Uterus (tissue), 2 donors: ENCODE data around the gene SYNGR1.

Source experiments
- POLR2A ChIP-seq, 2 donors: fragments of 450-650 bp; IDR thresholded peaks; one replicate each; pipeline ENCODE4 v1.6.1; 2016; ENCODE audit warnings: antibody characterized with exemption in 2 of 2, mild to moderate bottlenecking in 1 of 2, moderate library complexity in 1 of 2
- TF ChIP-seq, protein P1 (sequence below), 4 experiments: fragments of 200-600 bp in 2 of 4; fragments of 450-650 bp in 2 of 4; sonication (generic) in 2 of 4; IDR thresholded peaks; one replicate each; pipeline ENCODE4 v1.5.1; 2016 to 2019; ENCODE audit warnings: antibody characterized with exemption in 4 of 4, mild to moderate bottlenecking in 2 of 4, moderate library complexity in 1 of 4

DNA sequence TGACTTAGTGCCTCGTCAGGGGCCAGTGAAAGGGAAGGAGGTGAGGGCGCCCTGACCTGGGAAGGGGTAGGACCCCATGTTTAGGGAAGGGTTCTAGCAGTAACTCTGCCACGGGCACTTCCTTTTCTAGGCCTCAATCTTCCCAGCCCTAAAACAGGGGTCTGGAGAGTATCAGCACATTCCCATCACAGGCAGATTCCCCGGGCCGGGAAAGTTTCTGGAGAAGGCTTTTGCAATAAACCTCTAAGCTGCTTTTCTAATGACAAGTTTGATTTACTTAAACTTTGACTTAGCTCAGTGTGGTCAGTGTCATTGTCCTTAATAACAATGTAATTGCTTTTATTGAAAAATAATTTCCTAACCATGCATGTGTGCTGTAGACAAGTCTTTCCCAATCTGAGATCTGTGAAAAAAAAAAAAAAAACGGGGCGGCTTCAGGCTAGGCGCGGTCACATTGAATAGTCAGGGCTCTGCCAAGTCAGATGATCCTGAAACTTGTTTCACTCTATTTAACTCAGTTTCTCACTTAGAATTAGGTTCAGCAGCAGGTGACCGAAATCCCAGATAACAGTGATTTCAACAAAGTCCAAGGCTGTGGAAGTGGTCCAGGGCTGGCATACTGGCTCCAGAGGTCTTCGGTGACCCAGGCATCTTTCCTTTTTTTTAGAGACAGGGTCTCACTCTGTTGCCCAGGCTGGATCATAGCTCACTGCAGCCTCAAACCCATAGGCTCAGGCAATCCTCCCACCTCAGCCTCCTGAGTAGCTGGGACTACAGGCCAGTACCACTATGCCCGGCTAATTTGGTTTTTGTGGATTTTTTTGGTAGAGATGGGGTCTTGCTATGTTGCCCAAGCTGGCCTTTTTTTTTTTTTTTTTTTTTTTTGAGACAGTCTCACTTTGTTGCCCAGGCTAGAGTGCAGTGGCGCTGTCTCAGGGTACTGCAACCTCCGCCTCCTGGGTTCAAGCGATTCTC is 30.3 kb downstream of the SYNGR1 start:
- no peak for TF ChIP-seq POLR2A (IDR thresholded peaks at IDR 0.05)
- TF ChIP-seq, protein P1, sequence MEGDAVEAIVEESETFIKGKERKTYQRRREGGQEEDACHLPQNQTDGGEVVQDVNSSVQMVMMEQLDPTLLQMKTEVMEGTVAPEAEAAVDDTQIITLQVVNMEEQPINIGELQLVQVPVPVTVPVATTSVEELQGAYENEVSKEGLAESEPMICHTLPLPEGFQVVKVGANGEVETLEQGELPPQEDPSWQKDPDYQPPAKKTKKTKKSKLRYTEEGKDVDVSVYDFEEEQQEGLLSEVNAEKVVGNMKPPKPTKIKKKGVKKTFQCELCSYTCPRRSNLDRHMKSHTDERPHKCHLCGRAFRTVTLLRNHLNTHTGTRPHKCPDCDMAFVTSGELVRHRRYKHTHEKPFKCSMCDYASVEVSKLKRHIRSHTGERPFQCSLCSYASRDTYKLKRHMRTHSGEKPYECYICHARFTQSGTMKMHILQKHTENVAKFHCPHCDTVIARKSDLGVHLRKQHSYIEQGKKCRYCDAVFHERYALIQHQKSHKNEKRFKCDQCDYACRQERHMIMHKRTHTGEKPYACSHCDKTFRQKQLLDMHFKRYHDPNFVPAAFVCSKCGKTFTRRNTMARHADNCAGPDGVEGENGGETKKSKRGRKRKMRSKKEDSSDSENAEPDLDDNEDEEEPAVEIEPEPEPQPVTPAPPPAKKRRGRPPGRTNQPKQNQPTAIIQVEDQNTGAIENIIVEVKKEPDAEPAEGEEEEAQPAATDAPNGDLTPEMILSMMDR (IDR thresholded peaks at IDR 0.05): no peak
